Right cardiac atrium (tissue), 5 donors: ENCODE data around the gene CNTROB. TPM values are rescaled to one million over a fixed set of nuclear protein-coding genes. Genes with fewer than 3 reads are reported as not detected.

Source experiments
- ATAC-seq, 2 donors: fragments of 200-7000 bp; cut with Tn5 transposase; one replicate each; pipeline versions ENCODE4 v1.8.0 to v1.9.1; 2020; ENCODE audit warnings: moderate library complexity in 2 of 2, mild to moderate bottlenecking in 1 of 2
- DNase-seq, 3 donors: peaks; one replicate each; pipeline ENCODE4 v3.0.0-alpha.2; 2020
- H3K27ac ChIP-seq: one replicate; pipeline ENCODE4 v1.5.1; 2013; ENCODE audit warnings: mild to moderate bottlenecking, low read length, control low read depth, moderate library complexity
- H3K27me3 ChIP-seq: one replicate; pipeline ENCODE4 v1.6.1; 2013; ENCODE audit not compliant: control insufficient read depth, insufficient read depth
- H3K4me1 ChIP-seq: one replicate; pipeline ENCODE4 v1.6.1; 2013; ENCODE audit warnings: low read length; ENCODE audit not compliant: control insufficient read depth, insufficient read depth
- H3K4me3 ChIP-seq: one replicate; pipeline ENCODE4 v1.5.1; 2013; ENCODE audit warnings: low read length, control low read depth
- H3K9me3 ChIP-seq: one replicate; pipeline ENCODE4 v1.6.1; 2013; ENCODE audit warnings: low read length; ENCODE audit not compliant: control insufficient read depth
- WGBS: extraction: QIAGEN DNeasy Blood & Tissue Kit; methylation state at CpG from one replicate; pipeline ENCODE4 v1.1.7; 2013; 5-methylcytosine and 5-hydroxymethylcytosine counted together
- intact Hi-C, 4 donors: fragments of 100-400 bp; cut with DNase I; formaldehyde crosslinking; loops; one replicate each; pipeline versions ENCODE4 v1.11.0 to v1.14.0; 2022 to 2023
- polyA plus RNA-seq: library from polyadenylated mRNA; stranded (reverse); fragments of 200-250 nt; gene quantifications from one replicate; pipeline ENCODE4 v1.2.3, GENCODE V29; 2013
- total RNA-seq, 4 donors: library from RNA; stranded (reverse); fragmentation: NEBNext Ultra II Directional; extraction: Animal tissue kit (Norgen Biotek cat#: 25700); gene quantifications; one replicate each; pipeline ENCODE4 v1.2.1, GENCODE V29; 2021
- donor health status: healthy with polysubstance abuse.
- donor health status: DM: no; HTN: yes; CAD: no.
- donor health status: DM: no; HTN: no; CAD: no.
- donor health status: DM: no; HTN: yes; CAD: no; lungs with severe emphysema.
- donor health status: DM: yes; HTN: yes; CAD: no.

CNTROB gene
- total and polyA plus RNA-seq, 5 donors = 9.6 to 14.6 (median 10.1) TPM

GRCh38 chr17:7887482-7888183 lies 44.4 kb upstream of the CNTROB start:
- peak; percentile 89 to 91 for ATAC-seq
- intact Hi-C loops = no loop called here
- Histone ChIP-seq H3K27me3 (no peaks in the 10 kb centered on the region), H3K27ac (peak overlapping the region; percentile 93), H3K9me3 (no peaks in the 10 kb centered on the region), H3K4me3 (peak overlapping the region; percentile 76), H3K4me1 (peaks cover 16% of the 10 kb centered on the region)
- WGBS = under 1% methylated on average over 35 of the region's 35 CpGs
- DNase-seq = peak; percentile 94 to 97 (median 96)

- peak within 1 kb of the TSS; percentile 76 for H3K4me3 ChIP-seq
- H3K4me1 ChIP-seq = peaks cover 16% of the 10 kb centered on the region
- DNase-seq (peak in 1 of 3 donors; percentile 58), ATAC-seq (peak; percentile 5 to 37)
- H3K27me3 ChIP-seq = no peaks in the 10 kb centered on the region
- WGBS = 27% methylated on average over 18 of the region's 18 CpGs
- H3K27ac ChIP-seq = peak within 1 kb of the TSS; percentile 93
- intact Hi-C loops = no loop called here
- no peaks in the 10 kb centered on the region for H3K9me3 ChIP-seq
Measured at GRCh38 chr17:7888184-7888920, 43.7 kb upstream of the CNTROB start, which contains the start of gene CHD3. Gene CHD3 (plus strand): TSS chr17:7888789. CDS start chr17:7889001, 212 bp downstream.

GRCh38 chr17:7889166-7889955 lies 42.6 kb upstream of the CNTROB start:
- ATAC-seq (peak; percentile 81 to 83), DNase-seq (peak; percentile 98 to 99 (median 99))
- Histone ChIP-seq H3K4me3 (no peak overlapping the region), H3K4me1 (peaks cover 16% of the 10 kb centered on the region), H3K9me3 (no peaks in the 10 kb centered on the region), H3K27me3 (no peaks in the 10 kb centered on the region), H3K27ac (peak overlapping the region; percentile 93)
- intact Hi-C loops = no loop called here
- WGBS = 19% methylated on average over 11 of the region's 11 CpGs

GRCh38 chr17:7893187-7893880 lies 38.7 kb upstream of the CNTROB start:
- WGBS = 89% methylated on average over 15 of the region's 15 CpGs
- intact Hi-C loops = no loop called here
- Histone ChIP-seq H3K9me3 (no peaks in the 10 kb centered on the region), H3K27ac (no peak overlapping the region), H3K4me1 (peaks cover 9% of the 10 kb centered on the region), H3K27me3 (no peaks in the 10 kb centered on the region), H3K4me3 (no peak overlapping the region)
- no peak for DNase-seq
- ATAC-seq = no peak

- no peak overlapping the region for H3K27ac ChIP-seq
- DNase-seq = no peak
- WGBS = 91% methylated on average over 9 of the region's 9 CpGs
- no peak for ATAC-seq
- no peak overlapping the region for H3K4me3 ChIP-seq
- H3K4me1 ChIP-seq = peaks cover 5% of the 10 kb centered on the region
- no peaks in the 10 kb centered on the region for H3K9me3 ChIP-seq
- intact Hi-C loops = no loop called here
- no peaks in the 10 kb centered on the region for H3K27me3 ChIP-seq
Measured at GRCh38 chr17:7894226-7894625, 37.8 kb upstream of the CNTROB start.

- Histone ChIP-seq H3K9me3 (no peaks in the 10 kb centered on the region), H3K27ac (no peak overlapping the region), H3K4me3 (no peak overlapping the region), H3K27me3 (no peaks in the 10 kb centered on the region), H3K4me1 (peaks cover under 1% of the 10 kb centered on the region)
- WGBS = 88% methylated on average over 8 of the region's 8 CpGs
- intact Hi-C loops = no loop called here
- ATAC-seq = no peak
- DNase-seq = no peak
Measured at GRCh38 chr17:7894866-7895265, 37.1 kb upstream of the CNTROB start.

GRCh38 chr17:7897090-7897489 lies 34.9 kb upstream of the CNTROB start:
- H3K9me3 ChIP-seq = no peaks in the 10 kb centered on the region
- intact Hi-C loops = no loop called here
- ATAC-seq = no peak
- H3K4me1 ChIP-seq = no peaks in the 10 kb centered on the region
- H3K27ac ChIP-seq = no peak overlapping the region
- no peak for DNase-seq
- 87% methylated on average over 13 of the region's 13 CpGs for WGBS
- no peak overlapping the region for H3K4me3 ChIP-seq
- H3K27me3 ChIP-seq = no peaks in the 10 kb centered on the region

GRCh38 chr17:7897773-7898172 lies 34.2 kb upstream of the CNTROB start:
- intact Hi-C loops = no loop called here
- Histone ChIP-seq H3K9me3 (no peaks in the 10 kb centered on the region), H3K27ac (no peak overlapping the region), H3K4me1 (no peaks in the 10 kb centered on the region), H3K27me3 (no peaks in the 10 kb centered on the region), H3K4me3 (no peak overlapping the region)
- ATAC-seq (peak; percentile 58 to 62), DNase-seq (no peak)
- WGBS = 36% methylated on average over 6 of the region's 6 CpGs

- WGBS = 80% methylated on average over 22 of the region's 22 CpGs
- Histone ChIP-seq H3K27me3 (no peaks in the 10 kb centered on the region), H3K27ac (no peak overlapping the region), H3K9me3 (no peaks in the 10 kb centered on the region), H3K4me3 (no peak overlapping the region), H3K4me1 (no peaks in the 10 kb centered on the region)
- intact Hi-C loops = no loop called here
- ATAC-seq (no peak), DNase-seq (no peak)
Measured at GRCh38 chr17:7903154-7904103, 28.6 kb upstream of the CNTROB start.

- WGBS = 91% methylated on average over 29 of the region's 29 CpGs
- no peak for ATAC-seq
- intact Hi-C loops = no loop called here
Measured at GRCh38 chr17:7909089-7909488, 22.9 kb upstream of the CNTROB start.

More at GRCh38 chr17:7909089-7909488, 22.9 kb upstream of the CNTROB start:
- DNase-seq = no peak
- Histone ChIP-seq H3K27ac (no peak overlapping the region), H3K4me3 (no peak overlapping the region), H3K4me1 (no peaks in the 10 kb centered on the region), H3K9me3 (no peaks in the 10 kb centered on the region), H3K27me3 (no peaks in the 10 kb centered on the region)
